HG03103 (cell line): ENCODE data around the gene UBAC2.
A peak's percentile ranks its signal among the peaks of the same experiment; 100 is the strongest.

Experiments used
- ATAC-seq: cut with Tn5 transposase; IDR thresholded peaks from one replicate; pipeline ENCODE4 v1.9.1; 2021; ENCODE audit warnings: low read depth; ENCODE audit not compliant: unreplicated experiment

Gene UBAC2

DNA sequence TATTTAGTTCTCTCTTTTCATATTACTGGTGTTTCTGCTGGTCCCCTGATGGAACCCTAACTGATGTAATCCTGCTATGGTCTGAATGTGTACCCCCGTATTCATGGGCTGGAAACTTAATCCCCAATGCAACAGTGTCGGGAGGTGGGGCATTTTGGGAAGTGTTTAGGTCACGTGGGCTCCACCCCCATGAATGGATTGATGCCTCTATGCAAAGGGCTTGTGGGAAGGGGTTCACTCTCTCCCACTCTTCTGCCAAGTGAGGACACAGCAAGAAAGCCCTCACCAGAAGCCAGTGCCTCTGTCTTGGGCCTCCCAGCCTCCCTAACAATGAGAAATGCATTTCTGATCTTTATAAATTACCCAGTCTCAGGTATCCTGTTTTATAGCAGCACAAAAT, 21.2 kb upstream of the UBAC2 start:
- no peak for ATAC-seq

DNA sequence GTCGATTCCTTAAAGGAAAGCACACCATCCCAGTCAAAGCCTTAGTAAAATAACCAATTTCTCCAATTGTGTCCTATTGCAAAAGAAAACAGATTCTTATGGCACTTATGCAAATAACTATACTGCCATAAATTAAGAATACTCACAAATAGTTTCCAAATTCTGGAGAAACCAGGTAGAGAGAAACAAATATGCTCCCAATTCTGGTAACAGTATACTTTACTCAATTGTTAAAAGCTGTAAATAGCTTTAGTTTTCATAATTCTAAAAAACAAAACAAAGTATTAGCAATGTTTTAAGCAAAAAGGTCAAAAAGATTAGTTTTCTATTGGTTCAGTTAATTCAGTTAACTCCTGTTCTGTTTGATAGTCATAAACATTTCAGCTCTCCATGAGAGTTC, 18.2 kb upstream of the UBAC2 start:
- no peak for ATAC-seq

GRCh38 chr13:99185606-99186005, 15.0 kb upstream of the UBAC2 start:
- no peak for ATAC-seq

GRCh38 chr13:99190147-99190985, 10.3 kb upstream of the UBAC2 start:
- ATAC-seq, result no peak

DNA sequence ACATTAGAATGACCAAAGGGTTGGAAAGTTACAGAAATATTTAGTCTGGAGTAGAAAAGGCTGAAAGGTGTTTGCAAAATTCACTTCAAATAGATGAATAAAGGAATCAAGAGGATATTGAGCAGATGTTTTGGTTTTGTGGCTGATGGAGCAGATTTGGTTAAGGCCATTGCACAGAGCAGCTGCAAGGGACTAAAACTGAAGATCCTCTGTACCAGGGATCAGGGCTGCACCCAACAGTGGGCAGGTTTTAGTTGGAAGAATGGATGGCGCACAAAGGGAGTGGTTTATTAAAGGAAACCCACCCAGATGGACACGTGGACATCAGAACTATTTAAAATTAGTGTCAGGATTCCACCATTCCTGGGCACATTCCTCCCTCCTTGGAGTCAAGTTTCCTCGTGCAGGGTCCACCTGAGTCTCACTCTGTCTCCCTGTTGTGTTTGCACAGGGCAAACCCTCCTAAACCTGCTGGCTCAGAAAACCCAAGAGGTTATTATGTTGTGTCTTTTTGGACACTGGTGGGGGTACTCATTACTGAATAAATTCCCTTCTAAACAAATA, 9.2 kb upstream of the UBAC2 start:
- ATAC-seq, result no peak

DNA sequence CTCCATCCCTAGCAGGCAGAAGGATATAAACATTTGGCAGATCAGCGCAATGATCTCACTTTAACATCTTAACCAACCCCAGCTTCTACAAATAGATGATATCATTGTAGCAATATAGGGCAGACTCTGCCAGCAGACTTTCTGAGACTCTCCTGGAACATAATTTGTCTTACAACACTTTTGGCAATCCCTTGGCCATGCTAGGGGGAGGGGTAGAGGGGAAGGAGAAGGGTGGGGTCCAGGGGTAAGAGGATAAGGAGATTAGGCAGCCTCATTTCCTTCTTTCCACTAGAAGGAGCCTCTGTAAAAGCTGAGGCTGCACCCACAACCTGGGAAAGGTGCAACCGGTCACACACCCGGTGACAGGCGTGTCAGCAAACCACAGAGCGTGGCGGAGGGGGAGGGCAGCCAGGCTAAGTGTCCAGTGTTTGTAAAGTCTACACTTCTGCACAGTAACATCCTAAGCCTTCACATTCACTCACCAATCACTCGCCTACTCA, 8.7 kb upstream of the UBAC2 start:
- ATAC-seq, result no peak

DNA sequence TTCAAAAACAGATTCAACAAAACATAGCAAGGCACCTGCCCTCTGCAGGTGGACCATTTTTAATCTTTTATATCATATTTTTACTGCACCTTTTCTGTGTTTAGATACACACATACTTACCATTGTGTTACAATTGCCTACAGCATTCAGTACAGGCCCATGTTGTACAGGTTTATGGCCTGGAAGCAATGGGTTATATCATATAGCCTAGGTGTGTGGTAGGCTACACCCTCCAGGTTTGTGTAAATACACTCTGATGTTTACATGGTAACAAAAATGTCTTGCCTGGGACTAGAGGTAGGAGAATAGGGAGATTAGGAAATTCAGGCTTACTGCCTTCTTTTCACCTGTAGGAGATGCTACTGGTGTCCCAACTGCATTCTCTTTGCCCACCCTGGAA, 8.2 kb upstream of the UBAC2 start:
- no peak for ATAC-seq

DNA sequence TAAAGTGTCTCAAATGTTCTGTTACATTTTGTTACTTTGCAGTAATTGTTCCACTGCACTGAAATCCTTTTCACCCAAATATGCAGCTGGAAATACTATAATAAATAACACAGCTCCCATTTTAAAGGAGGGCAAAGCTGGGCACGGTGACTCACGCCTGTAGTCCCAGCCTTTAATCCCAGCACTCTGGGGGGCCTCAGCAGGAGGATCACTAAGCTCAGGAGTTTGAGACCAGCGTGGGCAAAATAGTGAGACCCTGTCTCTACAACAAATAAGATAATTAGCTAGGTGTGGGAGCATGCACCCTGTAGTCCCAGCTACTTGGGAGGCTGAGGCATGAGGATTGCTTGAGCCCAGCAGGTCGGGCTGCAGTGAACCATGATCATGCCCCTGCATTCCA, 7.5 kb upstream of the UBAC2 start:
- ATAC-seq, result no peak

DNA sequence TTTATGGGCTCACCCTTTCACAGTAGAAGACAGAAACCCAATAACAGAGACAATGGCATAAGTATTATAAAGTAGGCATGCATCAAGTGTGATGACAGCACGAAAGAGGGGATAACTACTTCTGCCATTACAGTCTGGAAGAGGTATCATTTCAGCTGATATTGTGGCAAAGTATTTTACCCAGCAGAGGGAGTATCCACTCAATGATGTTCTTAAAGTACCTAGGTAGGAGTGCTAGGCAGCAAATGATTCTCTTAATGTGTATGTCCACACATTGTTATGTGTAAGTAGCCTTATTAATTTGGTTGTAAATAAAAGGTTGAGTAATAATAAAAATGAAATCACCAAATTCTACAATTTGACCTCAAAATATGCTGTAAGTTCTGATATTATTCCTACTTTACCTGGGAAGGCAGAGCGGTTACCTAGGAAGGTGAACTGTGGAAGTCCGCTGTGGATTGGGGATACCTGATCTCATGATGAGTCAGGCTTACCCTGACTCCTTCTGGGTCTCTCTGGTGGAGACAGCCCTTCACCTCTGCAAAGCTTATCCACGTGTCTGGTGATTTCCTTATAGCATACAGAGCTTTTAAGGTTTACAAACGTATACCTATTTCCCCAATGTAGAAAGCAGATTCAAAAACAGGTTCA, 4.1 kb upstream of the UBAC2 start:
- ATAC-seq, result no peak

- ATAC-seq, result no peak
Observed at GRCh38 chr13:99197117-99197651, 3.5 kb upstream of the UBAC2 start.

GRCh38 chr13:99199541-99200431, 868 bp upstream of the UBAC2 start:
- peak; percentile 2 for ATAC-seq

- ATAC-seq, result no peak
Observed at GRCh38 chr13:99203601-99204579, 3.2 kb downstream of the UBAC2 start.

GRCh38 chr13:99205621-99206220, 5.1 kb downstream of the UBAC2 start:
- no peak for ATAC-seq

GRCh38 chr13:99206226-99206625, 5.6 kb downstream of the UBAC2 start:
- no peak for ATAC-seq

- ATAC-seq, result no peak
Observed at GRCh38 chr13:99206873-99207272, 6.2 kb downstream of the UBAC2 start.

DNA sequence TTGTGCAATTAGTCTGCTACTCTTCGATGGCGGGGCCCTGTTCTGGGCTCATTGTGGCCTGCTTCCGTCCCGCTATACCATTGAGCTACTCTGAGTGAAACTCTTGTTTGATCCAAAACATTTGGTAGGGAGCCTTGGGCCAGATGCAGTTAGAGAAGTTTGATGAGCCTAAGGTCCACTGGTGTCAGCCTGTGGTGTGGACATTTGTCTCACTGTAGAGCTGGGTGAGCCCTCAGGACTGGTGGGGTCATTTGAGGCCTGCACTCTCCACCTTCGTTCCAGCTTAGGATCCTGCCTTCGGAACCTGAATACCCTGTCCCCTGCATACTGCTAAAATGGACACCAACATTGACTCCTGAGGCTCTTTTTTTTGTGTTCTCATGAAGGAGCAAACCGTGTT, 6.9 kb downstream of the UBAC2 start:
- no peak for ATAC-seq

DNA sequence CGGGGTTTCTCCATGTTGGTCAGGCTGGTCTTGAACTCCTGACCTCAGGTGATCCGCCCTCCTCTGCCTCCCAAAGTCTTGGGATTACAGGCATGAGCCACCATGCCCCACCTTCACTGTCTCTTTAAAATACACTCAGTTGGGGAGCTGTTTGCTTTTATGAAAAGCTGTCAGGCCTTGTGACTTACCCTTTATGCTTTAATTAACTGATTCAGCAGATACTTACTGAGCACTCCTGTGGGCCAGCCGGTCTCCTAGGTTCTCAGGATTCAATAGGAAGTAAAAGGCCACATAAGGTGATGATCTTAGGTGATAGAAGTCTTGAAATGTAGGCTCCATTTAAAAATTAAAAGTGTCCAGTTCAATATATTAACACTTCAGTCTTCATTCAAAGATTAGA, 7.5 kb downstream of the UBAC2 start:
- ATAC-seq, result no peak

- no peak for ATAC-seq
Observed at GRCh38 chr13:99208845-99209527, 8.3 kb downstream of the UBAC2 start.
